Measurements from ENCODE around the gene LYPLAL1. TPM values are rescaled to one million over a fixed set of nuclear protein-coding genes. Genes with fewer than 3 reads are reported as not detected.

LYPLAL1 gene
- 40.0 TPM for total RNA-seq (2021; ENCODE audit: unreplicated experiment)
- polyA plus RNA-seq (2012) = 8.2 and 12.8 TPM in 2 replicates
- Bru-seq, nascent RNA = percentile 93 among the genes with signal in this experiment
- percentile 73 among the genes with signal in this experiment for BruChase-seq, experiment 1, labeled RNA remaining after a 6-hour chase
- BruChase-seq, experiment 2, labeled RNA remaining after a 2-hour chase = percentile 90 among the genes with signal in this experiment
- long read RNA-seq, transcript LYPLAL1-202 (5 exons, 1,898 nt) = major isoform, 22 of 33 reads
- long read RNA-seq, partial matches to known transcripts = 0 of 33 reads
- long read RNA-seq, other reads (novel, unspliced or antisense) = 4 of 33 reads

- TSS peak; percentile 53 for BruUV-seq (replicated peaks)
- peak within 1 kb of the TSS; percentile 93 for H2AFZ ChIP-seq (ENCODE audit: low read depth, low read length, poor library complexity, severe bottlenecking)
- CTCF ChIA-PET = no interaction called here
- no peak for TF ChIP-seq CEBPB (IDR thresholded peaks at IDR 0.05; ENCODE audit: low read depth)
- TF ChIP-seq SRF (IDR thresholded peaks at IDR 0.05; ENCODE audit: low read depth) = peak; percentile 53; the same call in 1 of the 2 replicates
- peak; percentile 94 for TF ChIP-seq YY1 (IDR thresholded peaks at IDR 0.05; ENCODE audit: extremely low read depth, insufficient replicate concordance, low read depth, low read length)
- 0 out of 2 replicates have a peak, but pooled peaks have one; percentile 24 for TF ChIP-seq FOSL1 (IDR thresholded peaks at IDR 0.05; ENCODE audit: low read depth)
- peak; percentile 88 for TF ChIP-seq ZFX (IDR thresholded peaks at IDR 0.05)
- TF ChIP-seq, protein P1, sequence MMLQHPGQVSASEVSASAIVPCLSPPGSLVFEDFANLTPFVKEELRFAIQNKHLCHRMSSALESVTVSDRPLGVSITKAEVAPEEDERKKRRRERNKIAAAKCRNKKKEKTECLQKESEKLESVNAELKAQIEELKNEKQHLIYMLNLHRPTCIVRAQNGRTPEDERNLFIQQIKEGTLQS (IDR thresholded peaks at IDR 0.05) = no peak
- TF ChIP-seq TCF7L2 (IDR thresholded peaks at IDR 0.05; ENCODE audit: borderline replicate concordance, extremely low read depth, insufficient read depth, insufficient read length) = no peak
- TF ChIP-seq MAX (IDR thresholded peaks at IDR 0.05) = peak; percentile 92
- no peak; the same call in none of the 2 replicates for TF ChIP-seq CBX3 (IDR thresholded peaks at IDR 0.05; ENCODE audit: low read depth)
- peak; percentile 92 for TF ChIP-seq POLR2A (IDR thresholded peaks at IDR 0.05; ENCODE audit: borderline replicate concordance, extremely low read depth, insufficient read depth, insufficient read length)
- TF ChIP-seq SIN3A (IDR thresholded peaks at IDR 0.05; ENCODE audit: low read depth) = peak; percentile 82; the same call in 1 of the 2 replicates
- peak; percentile 99 for TF ChIP-seq POLR2AphosphoS5 (IDR thresholded peaks at IDR 0.05; ENCODE audit: low read depth, low read length)
- TF ChIP-seq SP1 (IDR thresholded peaks at IDR 0.05; ENCODE audit: low read depth) = no peak; the same call in 1 of the 2 replicates
- no peak for TF ChIP-seq EZH2phosphoT487 (IDR thresholded peaks at IDR 0.05; ENCODE audit: borderline replicate concordance)
- TF ChIP-seq, protein P2, sequence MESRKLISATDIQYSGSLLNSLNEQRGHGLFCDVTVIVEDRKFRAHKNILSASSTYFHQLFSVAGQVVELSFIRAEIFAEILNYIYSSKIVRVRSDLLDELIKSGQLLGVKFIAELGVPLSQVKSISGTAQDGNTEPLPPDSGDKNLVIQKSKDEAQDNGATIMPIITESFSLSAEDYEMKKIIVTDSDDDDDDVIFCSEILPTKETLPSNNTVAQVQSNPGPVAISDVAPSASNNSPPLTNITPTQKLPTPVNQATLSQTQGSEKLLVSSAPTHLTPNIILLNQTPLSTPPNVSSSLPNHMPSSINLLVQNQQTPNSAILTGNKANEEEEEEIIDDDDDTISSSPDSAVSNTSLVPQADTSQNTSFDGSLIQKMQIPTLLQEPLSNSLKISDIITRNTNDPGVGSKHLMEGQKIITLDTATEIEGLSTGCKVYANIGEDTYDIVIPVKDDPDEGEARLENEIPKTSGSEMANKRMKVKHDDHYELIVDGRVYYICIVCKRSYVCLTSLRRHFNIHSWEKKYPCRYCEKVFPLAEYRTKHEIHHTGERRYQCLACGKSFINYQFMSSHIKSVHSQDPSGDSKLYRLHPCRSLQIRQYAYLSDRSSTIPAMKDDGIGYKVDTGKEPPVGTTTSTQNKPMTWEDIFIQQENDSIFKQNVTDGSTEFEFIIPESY (IDR thresholded peaks at IDR 0.05; ENCODE audit: extremely low read depth, insufficient replicate concordance, low read length) = peak; percentile 58
- TF ChIP-seq ELF1 (IDR thresholded peaks at IDR 0.05; ENCODE audit: borderline replicate concordance, low read depth) = no peak
- 0 out of 2 replicates have a peak, but pooled peaks have one; percentile 10 for TF ChIP-seq RAD21 (IDR thresholded peaks at IDR 0.05; ENCODE audit: low read depth)
- TF ChIP-seq, protein P3, sequence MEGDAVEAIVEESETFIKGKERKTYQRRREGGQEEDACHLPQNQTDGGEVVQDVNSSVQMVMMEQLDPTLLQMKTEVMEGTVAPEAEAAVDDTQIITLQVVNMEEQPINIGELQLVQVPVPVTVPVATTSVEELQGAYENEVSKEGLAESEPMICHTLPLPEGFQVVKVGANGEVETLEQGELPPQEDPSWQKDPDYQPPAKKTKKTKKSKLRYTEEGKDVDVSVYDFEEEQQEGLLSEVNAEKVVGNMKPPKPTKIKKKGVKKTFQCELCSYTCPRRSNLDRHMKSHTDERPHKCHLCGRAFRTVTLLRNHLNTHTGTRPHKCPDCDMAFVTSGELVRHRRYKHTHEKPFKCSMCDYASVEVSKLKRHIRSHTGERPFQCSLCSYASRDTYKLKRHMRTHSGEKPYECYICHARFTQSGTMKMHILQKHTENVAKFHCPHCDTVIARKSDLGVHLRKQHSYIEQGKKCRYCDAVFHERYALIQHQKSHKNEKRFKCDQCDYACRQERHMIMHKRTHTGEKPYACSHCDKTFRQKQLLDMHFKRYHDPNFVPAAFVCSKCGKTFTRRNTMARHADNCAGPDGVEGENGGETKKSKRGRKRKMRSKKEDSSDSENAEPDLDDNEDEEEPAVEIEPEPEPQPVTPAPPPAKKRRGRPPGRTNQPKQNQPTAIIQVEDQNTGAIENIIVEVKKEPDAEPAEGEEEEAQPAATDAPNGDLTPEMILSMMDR (IDR thresholded peaks at IDR 0.05 in 2 of 3, conservative IDR thresholded peaks at IDR 0.05 in 1 of 3; ENCODE audit: borderline replicate concordance in 1 of 3, insufficient read depth in 1 of 3, low read depth in 2 of 3, low read length in 2 of 3) = no peak
- TF ChIP-seq EZH2 (IDR thresholded peaks at IDR 0.05) = no peak
- TF ChIP-seq JUND (IDR thresholded peaks at IDR 0.05) = no peak; the same call in 1 of the 2 replicates
- TF ChIP-seq EGR1 (IDR thresholded peaks at IDR 0.05; ENCODE audit: low read depth) = peak; percentile 46; the same call in 1 of the 2 replicates
- TF ChIP-seq ZNF274 (IDR thresholded peaks at IDR 0.05; ENCODE audit: low read depth, low read length) = no peak
Observed at GRCh38 chr1:219173758-219174459, at the start of gene LYPLAL1. Gene LYPLAL1, plus strand, starts transcription at chr1:219173878. Its CDS starts 13 bp downstream, at chr1:219173891.

More at GRCh38 chr1:219173758-219174459, at the start of gene LYPLAL1:
- H3K27me3 ChIP-seq (ENCODE audit: insufficient read depth, low read length) = no peaks in the 10 kb centered on the region
- H3K9me3 ChIP-seq (ENCODE audit: control insufficient read depth in 1 of 2, insufficient read depth in 1 of 2, low read depth in 1 of 2, low read length in 2 of 2) = no peaks in the 10 kb centered on the region
- DNase-seq (ENCODE audit: low read depth, low spot score) = peak; percentile 74
- ChIA-PET RAD21 (ENCODE audit: low non-redundant PET in 1 of 2, low total read pairs in 2 of 2, uncharacterized antibody in 2 of 2, unreplicated experiment in 2 of 2) (no interaction called here), POLR2A (no interaction called here)
- no peaks in the 10 kb centered on the region for H3K9me2 ChIP-seq (ENCODE audit: insufficient read depth)
- peaks cover 12 to 15% of the 10 kb centered on the region in 2 experiments for H3K4me1 ChIP-seq (ENCODE audit: control insufficient read depth in 1 of 2, insufficient read depth in 2 of 2, low read length in 2 of 2)
- H3K4me3 ChIP-seq (replicated peaks in 1 of 2; ENCODE audit: low read depth in 1 of 2, low read length in 2 of 2) = peak within 1 kb of the TSS; percentile 82 to 88
- intact Hi-C loops (cut with micrococcal nuclease) = no loop called here
- peak within 1 kb of the TSS; percentile 66 for H3K27ac ChIP-seq (ENCODE audit: low read depth, low read length)
- H3K79me2 ChIP-seq (ENCODE audit: insufficient read depth, low read length) = peaks cover 33% of the 10 kb centered on the region
- no peaks in the 10 kb centered on the region for H3K36me3 ChIP-seq (ENCODE audit: control insufficient read depth in 1 of 2, insufficient read depth in 2 of 2, low read length in 2 of 2)
- peak; percentile 94 for ATAC-seq
- no peaks in the 10 kb centered on the region for H4K20me1 ChIP-seq (ENCODE audit: insufficient read depth)
- H3K9ac ChIP-seq (ENCODE audit: low read length) = peak within 1 kb of the TSS; percentile 92
- peak within 1 kb of the TSS; percentile 92 for H3K4me2 ChIP-seq (ENCODE audit: low read length)
